ENCODE results near the gene TACC3.
A peak's percentile ranks its signal among the peaks of the same experiment; 100 is the strongest.

The TACC3 gene

GRCh38 chr4:1722551-1723118 lies 1.3 kb downstream of the TACC3 start:
- no peak for DNase-seq (ENCODE audit: low read depth, low spot score)

DNA sequence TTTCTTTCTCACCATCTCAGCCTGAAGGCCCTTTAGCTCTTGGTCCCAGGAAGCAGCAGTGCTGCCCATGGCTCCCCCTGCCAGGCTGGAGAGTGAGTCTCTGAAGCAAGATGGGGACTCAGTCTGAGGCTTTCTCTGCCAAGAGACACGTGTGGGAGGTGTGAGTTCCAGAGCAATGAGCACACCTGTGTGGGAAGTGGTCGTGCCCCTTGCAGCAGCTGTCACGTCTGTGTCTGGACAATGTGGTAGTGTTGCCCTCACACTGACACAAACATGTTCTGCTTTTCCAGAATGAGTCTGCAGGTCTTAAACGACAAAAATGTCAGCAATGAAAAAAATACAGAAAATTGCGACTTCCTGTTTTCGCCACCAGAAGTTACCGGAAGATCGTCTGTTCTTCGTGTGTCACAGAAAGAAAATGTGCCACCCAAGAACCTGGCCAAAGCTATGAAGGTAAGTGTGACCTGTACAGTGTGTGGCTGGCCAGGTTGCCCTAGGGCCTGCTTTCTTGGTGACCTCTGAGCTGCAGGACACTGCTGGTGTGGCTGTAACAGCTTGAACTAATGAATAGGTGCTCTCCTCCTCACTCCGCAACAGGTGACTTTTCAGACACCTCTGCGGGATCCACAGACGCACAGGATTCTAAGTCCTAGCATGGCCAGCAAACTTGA lies 1.9 kb downstream of the TACC3 start:
- no peak for DNase-seq (ENCODE audit: low read depth, low spot score)

DNA sequence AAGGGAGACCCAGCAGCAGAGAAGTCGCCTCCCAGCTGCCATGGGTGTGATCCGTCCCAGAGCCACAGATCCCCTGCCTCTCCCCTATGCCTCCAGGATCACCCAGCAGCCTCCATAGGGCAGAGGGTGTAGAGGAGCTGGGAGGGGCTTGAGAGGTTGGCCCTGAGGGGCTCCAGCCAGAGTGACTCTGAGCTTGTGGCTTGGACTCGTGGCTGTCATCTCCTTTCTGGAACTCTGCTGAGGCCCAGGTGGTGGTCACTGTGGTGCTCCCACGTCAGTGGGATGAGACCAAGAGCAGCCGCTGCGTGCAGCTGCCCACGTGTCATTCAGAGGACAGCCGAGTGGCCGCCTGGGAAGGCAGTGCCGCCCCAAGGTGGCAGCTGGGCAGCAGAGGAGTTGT lies 4.2 kb downstream of the TACC3 start:
- DNase-seq (ENCODE audit: low read depth, low spot score) = no peak

DNA sequence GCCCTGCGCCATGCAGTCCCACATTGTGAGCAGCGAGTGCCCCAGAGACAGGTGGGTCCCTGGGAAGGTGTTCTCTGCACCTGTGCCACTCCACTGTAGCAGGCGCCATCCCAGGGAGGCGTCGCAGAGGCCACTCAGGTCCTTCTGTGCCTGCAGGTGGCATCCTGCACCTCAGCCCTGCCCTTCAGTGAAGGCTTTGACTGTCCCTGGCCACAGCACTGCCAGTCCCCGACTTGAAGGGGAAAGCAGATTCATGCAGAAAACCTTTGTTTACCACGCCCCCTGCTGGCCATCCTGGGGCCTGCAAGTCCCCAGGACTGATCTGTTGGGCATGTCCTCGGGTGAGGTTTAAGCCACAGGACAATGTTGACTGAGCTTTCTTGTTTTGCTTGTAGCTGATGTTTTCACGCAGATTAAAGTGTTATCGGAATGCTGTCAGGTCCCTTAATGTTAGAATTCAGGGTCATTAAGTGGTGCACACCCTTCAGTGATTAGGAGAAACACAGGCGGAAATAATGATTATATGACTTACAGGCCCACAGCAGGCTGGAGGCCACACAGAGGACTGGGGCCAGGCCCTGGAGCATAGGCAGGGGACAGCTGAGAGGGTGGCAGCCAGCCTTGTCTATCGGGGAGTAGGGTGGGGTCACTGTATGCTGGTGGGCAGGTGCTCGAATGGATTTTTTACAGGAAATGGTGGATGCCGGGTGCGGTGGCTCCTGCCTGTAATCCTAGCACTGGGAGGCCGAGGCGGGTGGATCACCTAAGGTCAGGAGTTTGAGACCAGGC lies 5.0 kb downstream of the TACC3 start:
- DNase-seq (ENCODE audit: low read depth, low spot score) = peak; percentile 88

GRCh38 chr4:1727117-1728031 lies 6.1 kb downstream of the TACC3 start:
- no peak for DNase-seq (ENCODE audit: low read depth, low spot score)

DNA sequence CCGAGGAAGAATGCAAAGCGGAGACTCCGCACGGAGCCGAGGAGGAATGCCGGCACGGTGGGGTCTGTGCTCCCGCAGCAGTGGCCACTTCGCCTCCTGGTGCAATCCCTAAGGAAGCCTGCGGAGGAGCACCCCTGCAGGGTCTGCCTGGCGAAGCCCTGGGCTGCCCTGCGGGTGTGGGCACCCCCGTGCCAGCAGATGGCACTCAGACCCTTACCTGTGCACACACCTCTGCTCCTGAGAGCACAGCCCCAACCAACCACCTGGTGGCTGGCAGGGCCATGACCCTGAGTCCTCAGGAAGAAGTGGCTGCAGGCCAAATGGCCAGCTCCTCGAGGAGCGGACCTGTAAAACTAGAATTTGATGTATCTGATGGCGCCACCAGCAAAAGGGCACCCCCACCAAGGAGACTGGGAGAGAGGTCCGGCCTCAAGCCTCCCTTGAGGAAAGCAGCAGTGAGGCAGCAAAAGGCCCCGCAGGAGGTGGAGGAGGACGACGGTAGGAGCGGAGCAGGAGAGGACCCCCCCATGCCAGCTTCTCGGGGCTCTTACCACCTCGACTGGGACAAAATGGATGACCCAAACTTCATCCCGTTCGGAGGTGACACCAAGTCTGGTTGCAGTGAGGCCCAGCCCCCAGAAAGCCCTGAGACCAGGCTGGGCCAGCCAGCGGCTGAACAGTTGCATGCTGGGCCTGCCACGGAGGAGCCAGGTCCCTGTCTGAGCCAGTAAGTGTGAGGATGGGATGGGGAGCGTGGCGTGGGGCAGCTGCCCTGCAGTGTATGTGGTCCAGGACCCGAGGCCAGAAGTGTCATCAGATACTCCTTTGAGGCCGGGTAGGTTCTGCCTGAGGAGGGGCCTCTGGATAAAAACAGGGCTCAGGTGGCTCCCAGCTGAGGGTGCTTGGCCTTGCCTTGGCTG lies 7.0 kb downstream of the TACC3 start:
- no peak for DNase-seq (ENCODE audit: low read depth, low spot score)

- DNase-seq (ENCODE audit: low read depth, low spot score) = no peak
These were observed 9.3 kb downstream of the TACC3 start for GRCh38 chr4:1730532-1731135.

GRCh38 chr4:1731180-1731579 lies 9.9 kb downstream of the TACC3 start:
- no peak for DNase-seq (ENCODE audit: low read depth, low spot score)

DNA sequence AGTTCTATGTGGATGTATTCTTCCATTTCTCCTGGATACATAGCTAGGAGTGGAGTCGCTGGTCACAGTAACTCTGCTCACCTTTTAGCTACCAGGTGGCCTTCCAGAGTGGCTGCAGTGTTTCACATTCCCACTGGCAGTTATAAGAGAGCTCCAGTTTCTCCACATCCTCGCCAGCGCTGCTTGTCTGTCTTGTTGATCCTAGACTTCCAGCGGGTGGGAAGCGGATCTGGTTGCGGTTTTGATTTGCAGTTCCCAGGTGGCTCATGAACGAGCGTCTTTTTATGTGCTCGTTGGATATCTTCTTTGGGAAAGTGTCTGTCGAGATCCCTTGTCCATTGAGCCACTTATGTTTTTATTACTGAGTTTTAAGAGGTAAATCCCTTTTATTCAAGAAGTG lies 11.6 kb downstream of the TACC3 start:
- DNase-seq (ENCODE audit: low read depth, low spot score) = no peak

DNA sequence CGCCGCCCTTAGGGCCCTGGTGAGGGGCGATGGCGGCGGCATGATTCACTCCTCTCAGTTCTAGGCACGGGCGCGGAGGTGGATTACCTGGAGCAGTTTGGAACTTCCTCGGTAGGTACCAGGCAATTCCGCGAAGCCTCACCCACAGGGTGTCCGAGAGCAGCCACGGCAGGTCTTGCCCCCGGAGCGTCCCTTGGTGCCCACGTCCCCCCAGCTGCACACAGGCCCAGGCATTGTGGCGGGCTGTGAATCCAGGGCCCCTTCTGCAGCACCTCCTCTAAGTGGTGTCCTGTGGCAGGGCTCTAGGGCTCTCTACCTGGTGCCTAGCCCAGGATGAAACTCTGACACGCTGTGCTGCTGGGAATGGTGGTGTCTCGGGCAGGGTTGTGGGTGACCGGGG lies 13.9 kb downstream of the TACC3 start:
- DNase-seq (ENCODE audit: low read depth, low spot score) = no peak

GRCh38 chr4:1736812-1737211 lies 15.5 kb downstream of the TACC3 start:
- no peak for DNase-seq (ENCODE audit: low read depth, low spot score)

DNA sequence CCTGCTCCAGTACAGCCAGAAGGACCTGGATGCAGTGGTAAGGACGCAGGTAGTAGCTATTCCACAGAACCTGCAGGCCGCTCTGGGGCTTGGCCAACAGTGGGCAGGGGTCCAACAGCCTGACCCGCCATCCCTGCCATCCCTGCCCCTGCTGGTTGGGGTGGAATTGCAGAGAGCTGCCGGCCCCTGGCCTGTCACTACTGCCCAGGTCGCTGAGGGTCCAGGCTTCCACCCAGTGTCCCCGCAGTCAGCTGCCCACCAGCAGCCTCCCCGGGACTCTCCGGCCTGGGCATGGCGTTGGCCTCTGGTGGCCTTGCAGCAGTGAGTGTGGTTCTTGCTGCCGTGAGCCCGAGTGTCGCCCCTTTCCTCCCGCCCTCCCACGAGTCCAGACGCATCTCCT lies 16.3 kb downstream of the TACC3 start:
- DNase-seq (ENCODE audit: low read depth, low spot score) = no peak

DNA sequence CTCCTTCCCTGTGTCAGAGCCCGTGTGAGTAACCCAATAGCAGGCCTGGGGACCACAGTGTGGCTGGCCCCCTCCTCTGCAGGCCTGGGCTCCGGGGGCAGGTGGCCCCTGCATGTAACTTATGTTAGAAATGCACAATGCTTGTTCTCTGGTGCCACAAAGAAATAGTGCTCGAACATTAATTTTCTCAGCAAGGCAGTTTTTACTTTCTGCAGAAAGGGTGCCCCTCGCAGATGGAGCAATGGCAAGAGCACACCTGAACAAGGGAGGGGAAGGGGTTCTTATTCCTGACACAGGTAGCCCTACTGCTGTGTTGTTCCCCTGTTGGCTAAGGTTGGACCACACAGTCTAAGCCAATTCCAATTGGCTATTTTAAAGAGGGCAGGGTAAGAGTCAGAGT lies 17.1 kb downstream of the TACC3 start:
- no peak for DNase-seq (ENCODE audit: low read depth, low spot score)

- no peak for DNase-seq (ENCODE audit: low read depth, low spot score)
These were observed 18.0 kb downstream of the TACC3 start for GRCh38 chr4:1739358-1739757.

GRCh38 chr4:1740021-1740545 lies 18.8 kb downstream of the TACC3 start:
- no peak for DNase-seq (ENCODE audit: low read depth, low spot score)

DNA sequence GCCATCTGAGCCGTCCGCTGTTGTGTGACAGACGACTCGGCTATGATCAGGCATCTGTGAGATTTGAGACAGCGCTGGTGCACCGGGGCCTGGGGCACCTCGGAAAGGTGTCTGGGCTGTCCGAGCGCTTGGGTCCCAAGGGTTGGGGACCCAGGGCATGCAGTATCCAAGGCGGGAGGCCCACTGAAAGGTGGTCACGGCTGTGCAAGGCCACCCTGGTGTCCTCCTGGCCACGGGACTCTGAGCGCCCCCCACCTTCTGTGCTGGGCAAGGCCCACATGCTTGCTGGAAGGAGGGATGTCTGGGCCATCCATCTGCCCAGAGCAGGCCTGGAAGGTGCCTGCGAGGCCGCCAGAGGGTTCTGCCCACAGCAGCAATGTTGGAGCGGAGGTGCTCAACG lies 19.9 kb downstream of the TACC3 start:
- DNase-seq (ENCODE audit: low read depth, low spot score) = no peak

GRCh38 chr4:1743551-1743950 lies 22.2 kb downstream of the TACC3 start:
- no peak for DNase-seq (ENCODE audit: low read depth, low spot score)

- no peak for DNase-seq (ENCODE audit: low read depth, low spot score)
These were observed 22.7 kb downstream of the TACC3 start for GRCh38 chr4:1743975-1744374.

DNA sequence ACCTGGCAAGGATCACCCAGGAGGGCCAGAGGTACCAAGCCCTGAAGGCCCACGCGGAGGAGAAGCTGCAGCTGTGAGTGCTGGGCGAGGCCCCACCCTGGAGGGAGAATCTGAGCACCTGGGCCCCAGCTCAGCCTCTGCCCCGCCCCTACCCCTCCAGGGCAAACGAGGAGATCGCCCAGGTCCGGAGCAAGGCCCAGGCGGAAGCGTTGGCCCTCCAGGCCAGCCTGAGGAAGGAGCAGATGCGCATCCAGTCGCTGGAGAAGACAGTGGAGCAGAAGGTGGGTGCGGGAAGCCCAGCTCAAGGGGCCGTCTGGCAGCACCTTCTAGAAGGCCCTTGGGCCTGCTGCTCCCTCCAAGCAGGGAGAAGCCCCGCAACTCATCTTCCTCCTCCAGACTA lies 23.2 kb downstream of the TACC3 start:
- DNase-seq (ENCODE audit: low read depth, low spot score) = no peak

DNA sequence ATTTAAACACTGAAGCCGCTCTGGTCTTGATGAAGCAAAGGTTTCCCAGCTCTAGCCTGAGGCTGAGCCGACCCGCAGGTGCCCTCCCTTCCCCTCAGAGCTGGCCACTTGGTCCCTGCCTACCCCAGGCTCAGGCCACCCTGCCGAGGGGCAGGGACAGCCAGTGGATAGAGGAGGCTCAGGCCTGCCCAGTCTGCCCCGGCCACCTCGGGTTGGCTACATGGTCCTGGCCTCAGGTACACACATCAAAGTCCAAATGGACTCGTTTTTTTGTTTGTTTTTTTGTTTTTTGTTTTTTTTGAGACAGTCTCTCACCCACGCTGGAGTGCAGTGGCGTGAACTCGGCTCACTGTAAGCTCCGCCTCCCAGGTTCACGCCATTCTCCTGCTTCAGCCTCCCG lies 23.8 kb downstream of the TACC3 start:
- DNase-seq (ENCODE audit: low read depth, low spot score) = no peak
